Choroid plexus epithelial cell (primary cell): ENCODE data around the gene B3GALT4.

Experiments used
- DNase-seq: peaks from one replicate; pipeline ENCODE4 v3.0.0-alpha.2; 2010; ENCODE audit warnings: low read depth
- H3K4me3 ChIP-seq: 2 replicates; pipeline ENCODE4 v1.5.1; 2011; ENCODE audit warnings: low read depth, mild to moderate bottlenecking, control low read depth, low read length, moderate library complexity
- CTCF ChIP-seq: conservative IDR thresholded peaks from 2 replicates; pipeline ENCODE4 v1.5.1; 2011; ENCODE audit warnings: low read depth, mild to moderate bottlenecking, control low read depth, inconsistent platforms, low read length, moderate library complexity

Gene B3GALT4

DNA sequence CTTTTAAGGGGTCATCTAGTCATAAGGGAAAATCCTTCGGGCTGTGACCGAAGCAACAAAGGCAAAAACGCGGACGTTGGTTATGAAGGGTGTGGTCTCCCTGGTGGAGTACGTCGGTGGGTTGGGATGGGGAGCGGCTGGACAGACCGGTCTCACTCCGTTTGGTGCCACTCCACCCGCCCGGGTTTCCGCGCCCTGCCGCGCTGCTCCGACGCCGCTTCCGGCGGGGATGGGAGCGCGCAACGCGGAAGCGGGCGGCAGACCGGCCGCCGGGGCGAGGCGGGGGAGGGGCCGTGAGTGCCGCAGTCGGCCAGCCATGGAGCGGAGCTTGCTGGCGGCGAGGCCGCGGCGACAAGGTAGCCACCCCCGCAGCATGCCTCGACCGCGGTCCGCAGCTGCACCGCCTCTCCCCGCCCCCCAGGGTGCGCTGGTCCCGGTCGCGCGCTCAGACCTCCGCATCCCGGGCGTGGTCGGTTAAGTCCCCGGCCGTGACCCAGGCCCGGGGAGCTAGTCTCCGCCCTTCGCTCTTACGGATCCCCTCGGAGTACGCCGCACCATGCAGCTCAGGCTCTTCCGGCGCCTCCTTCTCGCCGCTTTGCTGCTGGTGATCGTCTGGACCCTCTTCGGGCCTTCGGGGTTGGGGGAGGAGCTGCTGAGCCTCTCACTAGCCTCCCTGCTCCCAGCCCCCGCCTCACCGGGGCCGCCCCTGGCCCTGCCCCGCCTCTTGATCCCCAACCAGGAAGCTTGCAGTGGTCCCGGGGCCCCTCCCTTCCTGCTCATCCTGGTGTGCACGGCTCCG lies at the start of gene B3GALT4:
Gene B3GALT4, plus strand, starts transcription at position 260 of the 799 bp plus-strand sequence. Its CDS starts 297 bp downstream, at position 557.
- H3K4me3 ChIP-seq: peak within 1 kb of the TSS; percentile 70
- peak; percentile 75 for DNase-seq
- TF ChIP-seq CTCF: peak; percentile 42

GRCh38 chr6:33235221-33235634 lies 41.7 kb upstream of the B3GALT4 start:
- no peak for DNase-seq
- TF ChIP-seq CTCF: no peak

GRCh38 chr6:33236328-33236727 lies 40.6 kb upstream of the B3GALT4 start:
- TF ChIP-seq CTCF: no peak
- no peak overlapping the region for H3K4me3 ChIP-seq
- no peak for DNase-seq

More at GRCh38 chr6:33235221-33235634, 41.7 kb upstream of the B3GALT4 start:
- no peak overlapping the region for H3K4me3 ChIP-seq

- DNase-seq: no peak
- no peak for TF ChIP-seq CTCF
- H3K4me3 ChIP-seq: no peak overlapping the region
Observed at GRCh38 chr6:33236852-33237251, 40.1 kb upstream of the B3GALT4 start.

DNA sequence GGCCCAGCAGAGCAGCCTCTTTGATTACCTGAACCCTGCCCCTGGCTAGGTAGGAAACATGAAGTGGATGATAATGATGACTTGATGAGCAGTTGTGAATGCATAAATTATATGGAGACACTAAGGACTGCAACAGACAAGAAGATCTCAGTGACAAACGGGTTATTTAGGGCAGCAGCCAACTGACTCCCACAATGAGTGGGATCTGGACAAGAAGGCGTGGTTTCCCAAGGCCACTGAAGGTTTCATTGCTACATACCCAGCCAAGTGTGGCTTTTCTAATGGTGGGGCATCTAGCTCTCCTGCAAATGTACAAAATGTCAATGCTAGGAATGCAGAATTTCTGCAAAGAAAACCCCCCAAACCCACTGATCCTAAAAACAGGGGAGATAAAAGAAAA lies 39.2 kb upstream of the B3GALT4 start:
- DNase-seq: no peak
- H3K4me3 ChIP-seq: no peak overlapping the region
- TF ChIP-seq CTCF: no peak

GRCh38 chr6:33241968-33242367 lies 35.0 kb upstream of the B3GALT4 start:
- DNase-seq: no peak
- H3K4me3 ChIP-seq: no peak overlapping the region
- no peak for TF ChIP-seq CTCF

DNA sequence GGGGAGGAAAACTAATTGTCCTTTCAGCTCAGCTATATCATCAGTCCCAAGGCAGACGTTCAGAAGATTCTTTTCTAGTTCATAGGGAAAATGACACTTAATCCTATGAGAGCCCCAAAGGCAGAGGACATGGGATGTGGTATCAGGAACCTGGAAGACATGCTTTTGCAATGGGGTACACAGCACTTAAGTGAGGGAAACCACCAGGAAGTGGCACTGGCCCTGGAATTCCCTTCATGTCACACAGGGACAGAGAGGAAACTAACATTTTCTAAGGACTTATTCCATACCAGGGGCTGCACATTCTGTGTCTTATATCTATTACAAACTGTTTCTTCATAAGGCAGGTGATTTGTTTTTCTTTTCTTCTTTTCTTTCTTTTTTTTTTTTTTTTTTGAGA lies 33.4 kb upstream of the B3GALT4 start:
- no peak for DNase-seq
- TF ChIP-seq CTCF: no peak
- no peak overlapping the region for H3K4me3 ChIP-seq
